Activated CD8-positive, alpha-beta memory T cell treated with anti-CD3 and anti-CD28 coated beads for 4 hours (primary cell): ENCODE measurements around the gene C2CD4D.
A peak's percentile ranks its signal among the peaks of the same experiment; 100 is the strongest.

Experiments
- DNase-seq, 2 donors: peaks; one replicate each; pipeline ENCODE4 v3.0.0-alpha.2; 2020; ENCODE audit warnings: low read depth in 2 of 2

C2CD4D gene

DNA sequence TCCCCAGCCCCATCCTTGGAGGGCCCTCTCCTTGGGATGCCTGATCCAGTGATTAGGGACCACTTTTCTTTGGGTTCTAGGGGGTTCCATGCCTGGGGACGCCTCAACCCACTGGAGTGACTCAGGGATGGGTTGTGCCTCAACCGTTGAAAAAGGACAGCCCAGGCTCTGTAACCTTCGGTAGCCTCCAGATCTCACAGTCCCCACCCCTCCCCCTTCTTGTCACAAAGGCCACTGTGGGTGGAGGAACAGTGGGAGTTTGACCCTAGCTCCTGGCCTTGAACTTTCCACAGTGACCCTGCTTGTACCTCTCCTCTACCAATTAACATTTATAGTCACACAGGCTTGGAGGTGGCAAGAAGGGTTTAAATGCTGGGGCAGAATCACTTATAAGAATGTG, 5.4 kb downstream of the C2CD4D start:
- no peak for DNase-seq

DNA sequence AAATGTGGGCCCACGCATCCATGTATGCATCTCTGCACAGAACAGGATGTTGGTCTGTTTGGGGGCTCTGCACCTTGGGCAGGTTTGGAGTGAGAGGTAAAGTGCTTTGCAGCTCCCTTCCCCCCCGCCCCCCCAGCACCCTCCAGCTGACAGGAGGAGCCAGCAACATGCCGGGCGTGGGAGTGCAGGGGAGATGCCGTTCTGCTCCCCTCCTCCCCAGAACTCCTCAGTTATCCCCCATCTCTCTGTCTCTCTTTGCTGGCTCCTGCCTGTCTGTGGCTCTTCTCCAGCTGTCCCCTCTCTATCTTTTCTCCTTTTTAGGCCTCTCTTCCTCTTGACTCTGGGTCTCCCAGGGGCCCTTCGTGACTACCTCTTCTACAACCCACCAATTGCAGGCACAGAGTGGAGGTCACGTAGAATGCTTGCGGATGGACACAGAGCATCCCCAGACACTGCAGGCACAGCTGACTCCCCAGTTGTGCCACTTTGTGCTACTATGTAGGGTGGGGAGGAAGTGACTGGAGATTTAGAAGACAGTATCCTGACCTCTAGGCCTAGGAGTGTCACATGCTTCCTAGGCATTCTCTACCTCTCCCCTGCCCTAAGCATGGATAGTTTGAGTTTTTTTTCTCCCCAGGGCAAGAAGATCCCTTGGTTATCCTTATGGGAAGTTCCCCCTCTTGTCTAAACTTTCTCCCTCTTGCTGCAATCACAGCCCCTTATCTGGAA, 6.3 kb downstream of the C2CD4D start:
- DNase-seq: no peak

DNA sequence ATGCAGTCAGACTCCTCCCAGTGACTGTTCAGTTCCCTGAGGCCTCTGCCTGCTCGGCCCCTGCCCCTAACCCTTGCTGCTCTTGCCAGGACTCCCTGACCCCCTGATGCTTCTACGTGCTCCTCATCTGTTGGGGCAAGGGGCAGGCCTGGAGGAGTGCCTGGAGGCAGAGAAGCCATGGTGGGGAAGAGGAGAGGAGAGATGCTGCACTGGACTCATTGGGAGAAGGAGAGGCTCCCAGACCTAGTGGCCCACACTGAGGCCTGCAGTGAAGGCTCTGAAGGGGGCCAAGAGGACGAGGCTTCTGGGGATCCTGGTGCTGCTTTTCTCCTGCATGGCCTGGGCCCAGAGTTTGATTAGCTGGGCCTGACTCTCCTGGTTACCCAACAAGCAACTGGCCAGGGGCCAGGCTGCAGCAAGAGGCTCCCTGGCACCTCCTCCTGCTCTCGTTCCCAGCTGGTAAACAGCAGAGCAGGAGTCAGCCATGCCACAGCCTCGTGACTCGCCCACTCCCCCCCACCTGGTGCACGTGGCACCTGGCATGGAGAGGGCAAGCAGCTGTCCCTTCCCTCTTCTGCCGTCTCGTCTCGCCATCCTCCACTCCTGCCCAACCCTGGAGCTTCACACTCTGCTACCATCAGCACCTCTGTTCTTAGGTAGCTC, 7.2 kb downstream of the C2CD4D start:
- DNase-seq: no peak

DNA sequence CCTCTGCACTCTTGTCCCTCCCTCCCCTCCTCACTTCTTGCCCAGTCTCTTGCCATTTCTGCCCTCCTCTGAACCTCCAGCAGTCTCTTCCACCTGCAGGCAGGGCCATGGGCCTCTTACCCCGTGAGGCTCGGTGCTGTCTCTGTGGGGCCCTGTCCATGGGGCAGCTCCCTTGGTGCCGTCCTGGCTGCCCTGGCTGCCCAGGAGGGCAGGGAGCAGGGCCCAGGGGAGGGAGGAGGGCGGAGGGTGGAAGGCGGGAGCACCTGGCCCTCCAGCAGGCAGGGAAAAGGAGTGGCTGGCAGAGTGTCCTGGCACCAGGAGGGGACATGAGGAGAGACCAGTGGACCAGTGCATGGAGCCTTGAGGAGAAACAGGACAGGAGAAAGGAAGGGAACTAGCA, 8.0 kb downstream of the C2CD4D start, which contains the start of gene RORC:
RORC (minus strand) TSS at position 198 of the 400 bp plus-strand sequence; CDS start at position 160, 38 bp downstream.
- DNase-seq: no peak

DNA sequence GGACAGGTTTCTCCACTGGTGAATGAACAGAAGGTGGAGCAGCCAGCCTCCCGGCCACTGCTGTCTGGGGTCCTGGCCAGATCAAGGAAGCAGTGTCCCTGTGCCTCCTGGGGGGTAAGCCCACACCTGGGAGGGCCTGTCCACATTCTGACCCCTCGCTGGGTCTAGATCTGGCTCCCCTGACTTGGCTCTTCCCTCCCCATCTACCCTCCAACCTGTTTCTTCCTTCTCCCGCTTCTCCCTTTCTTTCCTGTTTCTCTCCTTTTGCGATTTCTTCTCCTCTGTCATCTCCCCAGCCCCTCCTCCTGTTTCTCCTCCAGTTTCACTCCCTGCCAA, 8.4 kb downstream of the C2CD4D start:
- DNase-seq: no peak

DNA sequence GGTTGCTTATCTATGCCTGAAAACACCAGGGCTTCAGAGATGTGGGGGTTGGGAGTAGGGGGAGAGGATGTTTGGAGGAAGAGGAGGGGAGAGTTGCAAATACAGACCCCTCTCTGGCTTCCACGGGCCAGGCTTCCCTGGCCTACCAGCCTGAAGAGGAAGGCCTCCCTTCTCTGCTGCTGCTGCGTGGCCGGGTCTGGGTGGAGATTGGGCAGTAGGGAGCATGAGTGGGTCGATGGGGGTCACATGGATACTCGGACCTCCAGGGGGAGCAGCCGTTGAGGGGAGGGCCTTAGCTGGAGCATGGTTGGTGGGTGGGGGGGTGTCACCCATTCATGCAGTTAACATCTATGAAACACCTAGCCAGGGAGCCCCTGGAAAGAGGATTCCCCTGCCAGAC, 9.6 kb downstream of the C2CD4D start:
- DNase-seq: no peak

DNA sequence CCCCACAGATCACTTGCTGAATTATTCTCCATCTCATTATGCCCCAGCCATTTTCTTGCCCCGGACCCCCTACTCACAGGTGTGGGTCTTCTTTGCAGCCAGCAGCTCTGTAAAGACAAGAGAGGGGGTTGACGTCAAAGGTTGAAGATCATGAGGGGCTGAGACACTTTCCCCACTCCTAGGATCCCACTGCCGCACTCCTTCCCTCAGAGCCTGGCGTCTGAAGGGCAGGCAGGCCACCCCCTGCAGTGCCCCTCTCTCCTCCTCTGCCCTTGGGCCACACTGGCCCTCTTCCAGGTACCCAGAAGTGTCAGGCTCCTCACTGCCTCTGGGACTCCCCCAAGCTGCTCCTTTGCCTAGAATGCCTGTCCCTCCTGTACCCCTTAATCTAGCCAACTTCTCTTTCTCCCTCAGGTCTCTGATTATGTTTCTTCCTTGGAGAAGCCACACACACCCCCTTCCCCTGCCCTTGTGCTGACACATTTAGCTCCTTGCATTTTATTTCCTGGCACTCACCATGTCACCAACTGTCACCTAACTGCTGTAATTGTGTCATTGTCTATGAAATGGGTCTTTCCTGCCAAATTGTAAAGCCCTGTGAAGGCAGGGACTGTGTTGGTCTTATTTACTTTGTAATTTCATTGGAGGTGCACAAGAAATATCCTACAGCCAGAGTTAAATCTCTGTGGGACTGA, 10.1 kb downstream of the C2CD4D start:
- no peak for DNase-seq

DNA sequence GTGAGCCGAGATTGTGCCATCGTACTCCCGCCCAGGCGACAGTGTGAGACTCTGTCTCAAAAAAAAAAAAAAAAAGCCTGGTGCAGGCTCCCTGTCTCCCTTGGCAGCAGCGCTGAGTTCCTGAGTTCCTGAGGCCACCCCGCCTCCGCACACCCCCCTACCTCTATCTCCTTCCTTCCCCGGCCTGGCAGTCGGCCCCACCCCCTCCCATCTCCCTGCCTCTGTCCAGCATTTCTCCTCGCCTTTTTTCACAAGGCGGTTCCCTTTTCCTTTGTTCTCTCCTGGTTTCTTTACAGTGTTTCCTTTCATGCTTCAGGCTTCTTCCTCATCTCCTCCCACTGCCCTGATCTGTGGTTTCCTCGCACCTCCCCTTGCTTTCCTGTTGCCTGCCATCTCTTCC, 10.7 kb downstream of the C2CD4D start:
- no peak for DNase-seq

DNA sequence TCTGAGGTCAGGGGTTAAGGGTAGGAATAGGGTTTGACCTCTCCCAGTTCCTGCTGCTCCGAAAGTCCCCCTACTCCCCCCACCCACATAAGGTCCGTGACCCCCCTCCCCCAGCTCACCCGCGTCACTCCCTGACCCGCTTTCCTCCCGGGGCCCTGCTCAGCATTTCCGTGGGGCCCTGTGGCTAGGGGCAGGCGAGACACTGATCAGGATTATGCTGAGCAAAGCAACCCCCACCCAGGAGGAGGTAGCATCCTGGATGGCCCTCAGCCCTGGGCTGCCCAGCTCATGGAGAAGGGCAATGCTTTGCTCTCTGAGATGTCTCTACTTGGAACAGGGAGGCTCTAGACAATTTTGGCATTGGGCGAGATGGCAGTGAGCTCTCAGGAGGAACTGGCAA, 11.8 kb downstream of the C2CD4D start:
- no peak for DNase-seq

DNA sequence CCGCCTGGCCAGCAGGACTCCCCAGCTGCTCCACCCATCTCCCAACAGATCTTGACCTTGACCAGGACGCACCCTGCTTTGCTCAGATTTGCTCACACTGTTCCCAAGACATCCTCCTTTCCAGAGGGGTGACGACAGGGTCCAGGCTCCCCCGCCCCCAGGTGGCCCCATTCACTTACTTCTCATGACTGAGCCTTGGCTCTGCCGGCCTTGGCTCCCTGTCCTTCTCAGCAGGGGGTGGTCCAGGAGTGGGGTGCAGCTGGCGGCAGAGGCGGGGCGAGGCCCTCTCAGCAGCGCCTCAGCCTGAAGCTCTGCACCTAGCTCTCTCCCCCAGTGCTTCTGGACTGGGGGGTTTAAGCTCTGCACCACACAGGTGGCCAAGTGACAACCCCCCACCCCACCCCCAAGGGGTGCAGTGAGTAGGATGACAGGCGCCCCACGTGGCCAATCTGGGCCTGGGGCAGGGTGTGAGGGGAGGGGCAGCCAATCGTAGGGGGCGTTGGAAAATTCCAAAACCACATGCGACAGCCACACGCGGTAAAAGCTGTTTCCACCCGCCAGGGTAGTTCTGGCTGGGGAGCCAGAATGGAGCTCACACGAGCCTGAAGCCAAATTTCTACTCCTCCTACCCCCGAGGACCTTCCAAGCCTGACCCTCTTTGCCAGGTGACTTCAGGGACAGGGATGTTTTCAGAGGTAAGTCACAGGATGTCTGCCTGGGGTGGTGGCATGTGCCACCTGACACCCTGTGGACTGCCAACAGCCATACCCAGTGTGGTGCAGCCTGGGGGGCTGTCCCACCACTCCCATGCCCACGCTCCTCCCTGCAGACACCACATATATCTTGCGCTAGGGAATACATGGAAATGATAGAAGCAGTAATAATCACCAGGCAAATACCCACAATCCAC, 13.6 kb downstream of the C2CD4D start:
- DNase-seq: no peak

DNA sequence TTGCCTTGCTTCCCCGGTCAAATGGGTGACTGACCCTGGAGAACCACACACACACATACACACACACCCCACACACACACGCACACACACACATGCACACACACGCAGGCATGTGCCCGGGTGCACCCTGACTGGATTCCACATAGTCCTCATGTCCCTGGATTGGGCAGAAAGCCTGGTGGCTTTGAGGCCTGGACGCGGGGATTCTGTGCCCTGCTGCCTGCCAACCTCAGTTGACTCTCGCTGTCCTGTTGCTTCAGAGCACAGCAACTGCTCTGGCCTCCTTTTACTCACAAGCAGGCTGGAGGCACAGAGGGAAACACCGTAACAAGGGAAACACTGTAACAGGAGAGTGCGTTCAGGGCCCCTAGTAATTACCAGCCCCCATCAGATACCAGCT, 14.4 kb downstream of the C2CD4D start:
- no peak for DNase-seq

DNA sequence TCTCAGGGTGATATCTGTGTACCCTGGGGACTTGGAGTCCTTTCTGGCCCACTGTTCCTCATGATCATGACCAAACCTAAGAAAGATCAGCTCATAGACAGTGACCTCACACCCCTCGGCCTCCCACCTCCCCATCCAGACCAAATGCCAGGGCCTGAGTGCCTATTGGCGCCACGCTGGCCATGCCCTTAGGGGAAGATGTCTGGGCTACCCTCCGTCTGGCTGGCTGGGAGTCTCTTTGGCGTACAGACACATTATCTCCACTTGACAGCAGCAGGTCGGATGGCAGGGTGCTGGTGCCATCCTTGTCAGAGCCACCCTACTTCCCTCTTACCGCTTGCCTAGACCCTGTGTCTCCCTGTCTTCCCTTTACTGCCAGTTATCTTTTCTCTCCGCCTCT, 16.4 kb downstream of the C2CD4D start:
- DNase-seq: no peak

DNA sequence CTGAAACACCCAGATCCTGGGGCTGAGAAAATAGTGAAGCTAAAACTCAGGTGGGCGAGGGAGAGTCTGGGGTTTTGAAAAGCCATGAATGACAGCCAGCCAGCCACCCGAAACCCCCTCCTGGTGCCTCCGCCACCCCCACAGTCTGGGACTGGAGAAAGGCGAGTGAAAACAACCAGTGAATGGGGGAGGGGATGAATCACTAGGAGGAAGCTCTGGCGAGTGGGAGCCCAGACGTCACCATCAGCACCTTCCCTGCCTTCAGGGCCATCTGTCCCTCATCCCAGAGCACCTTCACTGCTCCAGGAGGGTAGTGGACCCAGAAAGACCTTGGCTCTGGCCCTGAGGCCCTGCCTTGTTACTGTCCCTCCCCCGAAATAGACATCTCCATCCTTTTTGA, 17.2 kb downstream of the C2CD4D start:
- DNase-seq: peak in 1 of 2 donors; percentile 45

DNA sequence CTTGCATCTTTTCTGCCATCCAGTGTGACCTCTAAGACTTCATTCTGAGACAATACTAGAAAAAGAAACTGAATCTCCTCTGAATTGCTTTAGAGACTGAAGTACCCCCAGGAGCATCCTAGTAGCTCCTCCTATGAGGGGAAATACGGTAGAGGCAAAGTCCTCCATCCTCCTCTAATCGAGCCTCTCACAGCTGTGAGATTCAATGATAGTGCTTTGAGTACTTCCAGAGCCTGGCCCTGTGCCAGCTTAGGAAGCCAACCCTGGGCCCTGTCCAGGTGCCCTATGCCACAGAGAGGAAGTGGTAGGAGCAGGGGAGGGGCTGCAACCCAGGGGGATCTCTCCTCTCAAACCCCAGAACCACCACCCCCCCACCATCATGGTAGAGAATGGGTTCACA, 18.7 kb downstream of the C2CD4D start:
- DNase-seq: no peak

DNA sequence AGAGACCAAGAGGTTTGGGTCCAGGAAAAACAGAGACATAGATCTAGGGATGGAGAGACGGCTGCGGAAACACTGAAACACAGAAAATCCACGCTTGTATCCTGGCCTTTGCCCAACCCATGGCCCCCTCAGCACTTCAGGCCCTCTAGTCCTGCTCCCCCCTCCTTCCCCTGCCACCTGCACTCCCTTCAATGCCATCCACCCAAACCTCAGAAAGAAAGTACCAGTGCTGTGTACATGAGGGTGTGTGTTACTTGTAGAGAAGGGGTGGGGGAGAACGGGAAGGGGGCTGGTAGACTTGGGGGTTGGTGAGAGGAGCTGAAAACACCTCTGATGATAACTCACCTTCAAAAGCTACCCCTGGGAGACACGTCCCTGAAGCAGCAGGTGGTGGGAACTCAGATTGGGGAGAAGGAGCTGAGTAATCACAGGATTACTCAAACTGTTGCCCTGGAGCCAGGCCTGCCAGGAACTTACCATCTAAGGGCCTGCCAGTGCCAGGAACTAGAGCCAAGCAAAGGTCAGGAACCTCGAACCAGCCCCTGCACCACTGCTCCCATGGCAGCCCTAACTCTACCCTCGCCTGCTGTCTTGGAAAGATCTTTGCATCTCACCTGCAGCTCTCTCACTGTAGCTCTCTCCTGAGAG, 19.5 kb downstream of the C2CD4D start:
- no peak for DNase-seq

DNA sequence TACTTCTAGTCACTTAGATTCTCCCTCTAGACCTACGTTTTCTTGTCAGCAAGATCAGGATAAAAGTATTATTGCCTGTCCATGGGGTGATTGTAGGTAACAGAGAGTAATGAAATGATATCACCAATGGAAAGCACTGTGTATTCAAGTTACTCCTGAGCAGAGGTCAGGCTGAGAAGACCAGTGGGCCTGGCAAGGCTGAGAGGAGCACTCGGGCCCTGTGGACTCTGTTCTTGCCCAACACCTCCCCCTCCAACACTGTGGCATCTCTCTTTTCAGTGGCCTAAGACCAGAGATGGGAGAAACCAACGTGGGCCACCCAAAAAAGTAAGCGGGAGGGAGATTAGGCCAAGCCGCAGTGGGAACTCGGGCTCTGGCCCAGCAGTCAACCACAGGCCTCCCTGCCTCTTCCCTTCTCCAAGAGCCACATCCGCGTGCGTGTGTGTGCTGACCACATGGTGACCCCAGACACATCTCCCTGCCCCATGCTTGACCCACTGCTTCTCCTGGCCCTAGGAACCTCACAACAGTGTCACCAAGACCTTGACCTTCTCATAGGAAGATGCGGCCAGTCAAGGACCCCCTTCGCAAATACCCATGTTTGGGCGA, 20.3 kb downstream of the C2CD4D start:
- DNase-seq: no peak

DNA sequence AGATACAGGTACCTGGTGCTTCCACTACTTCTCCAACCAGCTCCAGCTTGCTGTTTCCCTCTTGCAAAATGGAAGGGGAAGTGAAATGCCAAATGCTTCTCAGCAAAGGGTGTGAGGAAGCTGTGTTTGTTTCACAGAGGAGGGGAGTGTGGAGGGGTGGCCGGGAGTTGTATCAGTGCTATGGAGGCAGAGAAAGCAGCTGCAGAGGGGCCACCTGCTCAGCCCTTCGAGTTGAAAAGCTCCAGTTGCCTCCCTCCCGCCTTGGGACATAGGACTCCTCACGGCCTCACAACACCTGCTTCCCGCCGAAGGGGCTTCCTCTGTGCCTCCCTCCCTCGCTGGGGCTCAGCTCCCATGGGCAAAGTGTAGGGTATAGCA, 22.3 kb downstream of the C2CD4D start:
- DNase-seq: no peak

DNA sequence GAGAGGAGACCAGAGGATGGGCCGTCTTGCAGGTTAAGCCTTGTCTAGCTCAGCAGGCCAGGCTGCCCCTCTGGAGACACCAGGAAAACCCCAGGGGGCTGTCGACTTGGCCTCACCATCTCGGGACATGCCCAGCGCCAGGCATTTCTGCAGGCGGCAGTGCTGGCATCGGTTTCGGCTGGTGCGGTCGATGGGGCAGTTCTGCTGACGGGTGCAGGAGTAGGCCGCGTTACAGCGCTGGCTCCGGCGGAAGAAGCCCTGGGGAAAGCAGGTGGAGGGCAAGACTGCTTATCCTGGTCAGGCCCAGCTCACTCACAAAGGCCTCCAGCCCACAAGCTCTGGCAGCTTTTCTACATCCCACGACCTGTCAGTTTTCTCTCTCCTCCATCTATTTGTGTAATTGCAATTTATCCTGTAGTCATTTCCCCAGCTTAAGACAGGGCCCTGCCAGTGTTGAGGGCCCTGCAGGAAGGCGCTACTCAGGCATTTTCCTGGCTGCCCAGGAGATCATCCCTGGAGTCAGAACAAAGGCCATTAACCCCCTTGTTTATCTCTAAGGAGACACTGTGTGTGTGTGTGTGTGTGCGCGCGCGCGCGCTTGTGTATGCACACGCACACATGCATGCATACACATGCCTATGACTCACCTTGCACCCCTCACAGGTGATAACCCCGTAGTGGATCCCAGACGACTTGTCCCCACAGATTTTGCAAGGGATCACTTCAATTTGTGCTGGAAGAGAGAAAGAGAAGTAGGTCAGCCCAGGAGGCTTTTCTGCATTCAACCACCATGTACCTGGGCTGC, 22.9 kb downstream of the C2CD4D start:
- no peak for DNase-seq

DNA sequence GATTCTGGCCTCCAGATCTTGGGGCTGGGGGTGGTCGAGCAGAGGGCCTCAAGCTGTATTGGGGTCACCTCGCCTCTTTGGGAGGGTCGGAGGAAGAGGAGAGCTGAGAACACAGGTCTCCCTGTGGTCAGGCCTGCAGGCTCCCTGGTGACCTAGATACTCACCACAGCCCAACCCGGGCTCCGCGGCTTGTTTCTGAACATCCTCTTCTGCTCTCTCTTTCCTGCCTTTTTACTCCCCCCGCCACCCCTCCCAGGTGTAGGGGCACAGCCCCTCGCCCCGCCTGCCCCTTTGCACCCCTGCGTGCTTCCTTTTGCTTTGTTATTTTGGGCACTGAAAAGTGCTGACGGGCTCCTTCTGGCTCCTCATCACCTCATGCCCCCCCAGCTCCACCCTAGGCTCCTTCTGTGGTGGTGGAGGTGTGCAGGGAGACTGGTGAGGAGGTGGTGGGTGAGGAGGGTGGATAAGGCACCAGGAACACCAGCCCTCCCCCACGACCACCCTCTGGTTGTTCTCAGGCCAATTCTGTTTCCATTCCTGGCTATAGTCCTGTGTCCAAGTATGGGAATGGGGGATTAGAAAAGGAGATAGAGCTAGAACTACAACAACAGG, 23.8 kb downstream of the C2CD4D start:
- DNase-seq: no peak
